Endothelial cell of umbilical vein (primary cell): ENCODE measurements around the gene DLL1. TPM values are rescaled to one million over a fixed set of nuclear protein-coding genes. Genes with fewer than 3 reads are reported as not detected.

Source experiments
- BruUV-seq: library from RNA; stranded (reverse); fragments of 400-500 nt; replicated peaks from 2 replicates; lab custom pipeline; 2021; lab: Mats Ljungman, UMichigan
- CTCF ChIA-PET: fragments of 300-600, 350-600 bp; sonication (Branson Sonifier 250); formaldehyde crosslinking; loops from one replicate; lab custom pipeline; 2021; ENCODE audit warnings: antibody characterized with exemption, inconsistent platforms; lab: Charles Lee
- POLR2A ChIA-PET: fragments of 300-600, 350-600 bp; sonication (Branson Sonifier 250); formaldehyde crosslinking; loops from one replicate; lab custom pipeline; 2021; ENCODE audit warnings: antibody characterized with exemption, inconsistent platforms; lab: Charles Lee
- DNase-seq: peaks from one replicate; pipeline ENCODE4 v3.0.0-alpha.2; 2011; ENCODE audit warnings: low read depth, low spot score
- FAIRE-seq: peaks from 2 replicates; lab custom pipeline; 2011; peaks lifted over from hg19 to GRCh38; lab: Jason Lieb, UNC
- H2AFZ ChIP-seq: 2 replicates; pipeline ENCODE4 v1.6.0; 2012; ENCODE audit warnings: low read depth, low read length, control low read depth, inconsistent platforms
- H3K27ac ChIP-seq: 2 replicates; pipeline ENCODE4 v1.5.1; 2011; ENCODE audit warnings: low read depth, mild to moderate bottlenecking, control low read depth, low read length, moderate library complexity; ENCODE audit not compliant: insufficient read depth
- H3K27me3 ChIP-seq, 2 experiments: 2 replicates each; pipeline versions ENCODE4 v1.6.0 to v1.6.1; 2011; ENCODE audit warnings: low read length in 2 of 2, mixed read lengths in 1 of 2; ENCODE audit not compliant: control insufficient read depth in 2 of 2, insufficient read depth in 2 of 2
- H3K36me3 ChIP-seq, 2 experiments: 2 replicates in 1 of 2; 3 replicates in 1 of 2; pipeline ENCODE4 v1.5.1; 2011; ENCODE audit warnings: low read length in 2 of 2, mild to moderate bottlenecking in 1 of 2, moderate library complexity in 1 of 2; ENCODE audit not compliant: control insufficient read depth in 2 of 2, insufficient read depth in 2 of 2; ENCODE audit errors: extremely low read depth in 1 of 2
- H3K4me1 ChIP-seq: 3 replicates; pipeline ENCODE4 v1.5.1; 2011; ENCODE audit warnings: mild to moderate bottlenecking, low read length; ENCODE audit not compliant: control insufficient read depth, insufficient read depth; ENCODE audit errors: extremely low read depth
- H3K4me2 ChIP-seq: 2 replicates; pipeline ENCODE4 v1.6.1; 2011; ENCODE audit warnings: low read length, control low read depth, mixed read lengths; ENCODE audit not compliant: insufficient read depth
- H3K4me3 ChIP-seq, 3 experiments: fragments of 200-600 bp in 1 of 3; sonication (generic), shearing (Covaris generic) in 1 of 3; replicated peaks in 1 of 3; 2 replicates each; pipeline ENCODE4 v1.5.1; 2011 to 2016; ENCODE audit warnings: control low read depth in 3 of 3, low read length in 3 of 3, mild to moderate bottlenecking in 2 of 3, inconsistent platforms in 1 of 3, low read depth in 1 of 3, moderate library complexity in 1 of 3; ENCODE audit not compliant: insufficient read depth in 1 of 3
- H3K79me2 ChIP-seq: 2 replicates; pipeline ENCODE4 v1.6.0; 2012; ENCODE audit warnings: low read length, inconsistent platforms; ENCODE audit not compliant: control insufficient read depth, insufficient read depth
- H3K9ac ChIP-seq: replicated peaks from 2 replicates; pipeline ENCODE3; 2011; ENCODE audit warnings: low read length, control low read depth; ENCODE audit not compliant: insufficient read depth; ENCODE audit errors: extremely low read depth
- H3K9me1 ChIP-seq: replicated peaks from 3 replicates; pipeline ENCODE4 v1.6.0; 2011; ENCODE audit warnings: mild to moderate bottlenecking, low read length; ENCODE audit not compliant: control insufficient read depth, insufficient read depth; ENCODE audit errors: extremely low read depth
- H3K9me3 ChIP-seq: replicated peaks from 2 replicates; pipeline ENCODE4 v1.5.1; 2012; ENCODE audit warnings: low read length, inconsistent platforms; ENCODE audit not compliant: control insufficient read depth, insufficient read depth
- H4K20me1 ChIP-seq: replicated peaks from 2 replicates; pipeline ENCODE3; 2011; ENCODE audit warnings: mild to moderate bottlenecking, low read length; ENCODE audit not compliant: control insufficient read depth, insufficient read depth; ENCODE audit errors: extremely low read depth
- EZH2 ChIP-seq: IDR thresholded peaks from 2 replicates; pipeline ENCODE4 v1.6.1; 2012; ENCODE audit warnings: borderline replicate concordance, low read depth, mild to moderate bottlenecking, moderate library complexity, low read length, inconsistent platforms; ENCODE audit not compliant: severe bottlenecking
- FOS ChIP-seq: IDR thresholded peaks from 2 replicates; pipeline ENCODE4 v1.6.1; 2011; ENCODE audit warnings: mild to moderate bottlenecking, low read length, moderate library complexity, borderline replicate concordance; ENCODE audit not compliant: insufficient read depth
- GATA2 ChIP-seq: IDR thresholded peaks from 2 replicates; pipeline ENCODE4 v1.7.0; 2011; ENCODE audit warnings: low read depth, mild to moderate bottlenecking, moderate library complexity, mixed read lengths, low read length; ENCODE audit not compliant: insufficient read length, insufficient read depth
- JUN ChIP-seq: IDR thresholded peaks from 2 replicates; pipeline ENCODE4 v1.6.1; 2011; ENCODE audit warnings: borderline replicate concordance, low read depth; ENCODE audit not compliant: insufficient read length, insufficient read depth
- MYC ChIP-seq: IDR thresholded peaks from one replicate; pipeline ENCODE4 v1.6.1; 2011; ENCODE audit warnings: mild to moderate bottlenecking, low read depth, low read length
- POLR2A ChIP-seq: IDR thresholded peaks from 2 replicates; pipeline ENCODE4 v1.6.1; 2012; ENCODE audit warnings: low read depth, mild to moderate bottlenecking, control low read depth, low read length
- POLR2AphosphoS5 ChIP-seq: IDR thresholded peaks from 2 replicates; pipeline ENCODE4 v1.6.1; 2012; ENCODE audit warnings: low read depth, mild to moderate bottlenecking, control low read depth, low read length, moderate library complexity; ENCODE audit not compliant: insufficient read depth
- dilution Hi-C: fragments of 300-500 bp; cut with MboI; formaldehyde crosslinking; loops from one replicate; pipeline ENCODE4 v1.15.0; 2019; ENCODE audit warnings: low sequenced_read_pairs; ENCODE audit not compliant: extremely low pct_ligation_motif_present
- intact Hi-C: fragments of 100-400 bp; cut with micrococcal nuclease; formaldehyde crosslinking; loops from one replicate; pipeline ENCODE4 v1.10.0; 2022
- polyA plus RNA-seq, 4 experiments: library from polyadenylated mRNA; depleted of rRNA in 3 of 4; stranded (reverse) in 3 of 4; unstranded in 1 of 4; fragments of >200 nt; gene quantifications; 2 replicates each; pipeline versions ENCODE4 v1.2.1 to v1.2.3, GENCODE V29; 2011 to 2012; ENCODE audit warnings: missing spikeins in 1 of 4
- total RNA-seq: library from RNA; stranded (reverse); gene quantifications from 2 replicates; pipeline ENCODE4 v1.2.3, GENCODE V29; 2021
- TF ChIP-seq, protein P1 (sequence below), 2 donors: IDR thresholded peaks; 1 replicate in 1 of 2; 2 replicates in 1 of 2; pipeline ENCODE4 v1.5.1; 2011; ENCODE audit warnings: low read length in 2 of 2, mild to moderate bottlenecking in 2 of 2, moderate library complexity in 2 of 2, control low read depth in 1 of 2, inconsistent platforms in 1 of 2, low read depth in 1 of 2; ENCODE audit not compliant: insufficient read depth in 1 of 2; ENCODE audit errors: extremely low read depth in 1 of 2
- TF ChIP-seq, protein P2 (sequence below): IDR thresholded peaks from 2 replicates; pipeline ENCODE4 v1.6.1; 2011; ENCODE audit not compliant: insufficient read depth, insufficient read length

DLL1 gene
- total and polyA plus RNA-seq, 2 donors (not counting 3 experiments of a cell fraction or from before 2014, with no cell fraction given) = 1.4 to 2.3 TPM

DNA sequence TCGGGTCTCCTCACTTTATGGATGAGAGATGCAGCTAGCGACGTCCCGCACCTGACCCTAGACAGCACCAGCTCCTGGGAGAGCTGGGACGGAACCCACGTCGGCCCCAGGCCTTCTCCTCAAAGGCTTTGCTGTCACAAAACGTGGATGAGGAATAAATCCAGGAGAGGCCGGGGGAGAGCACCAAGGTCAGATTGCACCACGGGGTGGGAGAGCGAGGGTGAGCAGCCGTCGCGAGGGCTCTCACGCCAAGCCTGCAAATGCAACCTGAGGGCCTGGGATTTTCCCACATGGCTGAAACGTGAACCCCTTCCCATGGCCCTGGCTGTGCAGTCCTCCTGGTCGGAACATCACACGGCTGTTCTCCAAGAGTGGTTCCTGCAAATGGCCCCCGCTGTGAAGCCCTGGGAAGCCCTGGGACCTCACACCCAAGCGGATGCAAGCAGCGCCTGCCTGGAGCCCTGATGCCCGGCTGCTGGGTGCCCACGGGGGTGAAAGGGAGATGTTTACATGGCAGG lies 45.3 kb downstream of the DLL1 start:
- CTCF ChIA-PET = no interaction called here
- no peaks in the 10 kb centered on the region for H3K9me1 ChIP-seq
- no peaks in the 10 kb centered on the region for H3K9me3 ChIP-seq
- no peaks in the 10 kb centered on the region for H4K20me1 ChIP-seq
- no peaks in the 10 kb centered on the region for H3K27me3 ChIP-seq
- no peak overlapping the region for H3K27ac ChIP-seq
- TF ChIP-seq MYC (no peak), FOS (no peak), POLR2A (no peak), EZH2 (no peak), GATA2 (no peak), JUN (no peak), POLR2AphosphoS5 (no peak)
- TF ChIP-seq, protein P1, sequence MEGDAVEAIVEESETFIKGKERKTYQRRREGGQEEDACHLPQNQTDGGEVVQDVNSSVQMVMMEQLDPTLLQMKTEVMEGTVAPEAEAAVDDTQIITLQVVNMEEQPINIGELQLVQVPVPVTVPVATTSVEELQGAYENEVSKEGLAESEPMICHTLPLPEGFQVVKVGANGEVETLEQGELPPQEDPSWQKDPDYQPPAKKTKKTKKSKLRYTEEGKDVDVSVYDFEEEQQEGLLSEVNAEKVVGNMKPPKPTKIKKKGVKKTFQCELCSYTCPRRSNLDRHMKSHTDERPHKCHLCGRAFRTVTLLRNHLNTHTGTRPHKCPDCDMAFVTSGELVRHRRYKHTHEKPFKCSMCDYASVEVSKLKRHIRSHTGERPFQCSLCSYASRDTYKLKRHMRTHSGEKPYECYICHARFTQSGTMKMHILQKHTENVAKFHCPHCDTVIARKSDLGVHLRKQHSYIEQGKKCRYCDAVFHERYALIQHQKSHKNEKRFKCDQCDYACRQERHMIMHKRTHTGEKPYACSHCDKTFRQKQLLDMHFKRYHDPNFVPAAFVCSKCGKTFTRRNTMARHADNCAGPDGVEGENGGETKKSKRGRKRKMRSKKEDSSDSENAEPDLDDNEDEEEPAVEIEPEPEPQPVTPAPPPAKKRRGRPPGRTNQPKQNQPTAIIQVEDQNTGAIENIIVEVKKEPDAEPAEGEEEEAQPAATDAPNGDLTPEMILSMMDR (IDR thresholded peaks at IDR 0.05; ENCODE audit: extremely low read depth in 1 of 2, insufficient read depth in 1 of 2, low read depth in 1 of 2, low read length in 2 of 2) = no peak
- TF ChIP-seq, protein P2, sequence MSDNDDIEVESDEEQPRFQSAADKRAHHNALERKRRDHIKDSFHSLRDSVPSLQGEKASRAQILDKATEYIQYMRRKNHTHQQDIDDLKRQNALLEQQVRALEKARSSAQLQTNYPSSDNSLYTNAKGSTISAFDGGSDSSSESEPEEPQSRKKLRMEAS = no peak
- H3K9ac ChIP-seq = no peak overlapping the region
- intact Hi-C loops (no loop called here), dilution Hi-C loops (no loop called here)
- no peak overlapping the region for H2AFZ ChIP-seq
- H3K36me3 ChIP-seq = no peaks in the 10 kb centered on the region
- no peaks in the 10 kb centered on the region for H3K79me2 ChIP-seq
- H3K4me1 ChIP-seq = no peaks in the 10 kb centered on the region
- H3K4me3 ChIP-seq = no peak overlapping the region
- FAIRE-seq (no peak), DNase-seq (no peak)
- no TSS peak for BruUV-seq
- POLR2A ChIA-PET = no interaction called here
- H3K4me2 ChIP-seq = no peak overlapping the region
